RWPE1 (cell line): Measurements from ENCODE around the gene CNTN6.

Experiments
- CTCF ChIA-PET: fragments of 350-600 bp; sonication (Branson Sonifier 250); formaldehyde crosslinking; extraction: SDS; loops from one replicate; lab custom pipeline; 2021; lab: Yijun Ruan, JAX
- POLR2A ChIA-PET: fragments of 400-600 bp; formaldehyde crosslinking; extraction: SDS; loops from one replicate; lab custom pipeline; 2020; ENCODE audit warnings: antibody characterized with exemption; ENCODE audit not compliant: low non-redundant PET; lab: Yijun Ruan, JAX
- DNase-seq: peaks from one replicate; pipeline ENCODE4 v3.0.0; 2012; ENCODE audit warnings: low spot score
- H3K27ac ChIP-seq: fragments of 450-650 bp; 2 replicates; pipeline ENCODE4 v1.5.1; 2017
- TF ChIP-seq, protein P1 (sequence below): fragments of 450-650 bp; conservative IDR thresholded peaks from 2 replicates; pipeline ENCODE4 v1.5.1; 2017; ENCODE audit warnings: low read depth, mild to moderate bottlenecking

The CNTN6 gene

DNA sequence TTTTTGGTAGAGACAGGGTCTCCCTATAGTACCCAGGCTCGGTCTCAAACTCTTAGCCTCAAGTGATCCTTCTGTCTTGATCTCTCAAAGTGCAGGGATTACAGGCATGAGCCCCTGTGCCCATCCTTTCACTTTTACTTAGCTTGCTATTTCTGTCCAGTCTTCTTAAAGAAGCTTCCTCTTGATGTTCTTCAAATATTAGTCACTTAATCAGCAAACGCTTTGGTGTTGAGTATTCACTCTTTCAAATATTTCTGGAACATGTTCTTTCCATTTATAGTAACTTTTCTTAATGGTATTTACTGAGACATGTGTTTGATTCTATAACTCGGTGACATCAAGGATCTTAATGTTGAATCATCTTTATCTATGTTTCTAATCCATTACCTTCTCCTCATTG, 122.1 kb downstream of the CNTN6 start:
- ChIA-PET CTCF (no interaction called here), POLR2A (no interaction called here)
- no peak for DNase-seq
- H3K27ac ChIP-seq: no peak overlapping the region
- TF ChIP-seq, protein P1, sequence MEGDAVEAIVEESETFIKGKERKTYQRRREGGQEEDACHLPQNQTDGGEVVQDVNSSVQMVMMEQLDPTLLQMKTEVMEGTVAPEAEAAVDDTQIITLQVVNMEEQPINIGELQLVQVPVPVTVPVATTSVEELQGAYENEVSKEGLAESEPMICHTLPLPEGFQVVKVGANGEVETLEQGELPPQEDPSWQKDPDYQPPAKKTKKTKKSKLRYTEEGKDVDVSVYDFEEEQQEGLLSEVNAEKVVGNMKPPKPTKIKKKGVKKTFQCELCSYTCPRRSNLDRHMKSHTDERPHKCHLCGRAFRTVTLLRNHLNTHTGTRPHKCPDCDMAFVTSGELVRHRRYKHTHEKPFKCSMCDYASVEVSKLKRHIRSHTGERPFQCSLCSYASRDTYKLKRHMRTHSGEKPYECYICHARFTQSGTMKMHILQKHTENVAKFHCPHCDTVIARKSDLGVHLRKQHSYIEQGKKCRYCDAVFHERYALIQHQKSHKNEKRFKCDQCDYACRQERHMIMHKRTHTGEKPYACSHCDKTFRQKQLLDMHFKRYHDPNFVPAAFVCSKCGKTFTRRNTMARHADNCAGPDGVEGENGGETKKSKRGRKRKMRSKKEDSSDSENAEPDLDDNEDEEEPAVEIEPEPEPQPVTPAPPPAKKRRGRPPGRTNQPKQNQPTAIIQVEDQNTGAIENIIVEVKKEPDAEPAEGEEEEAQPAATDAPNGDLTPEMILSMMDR: no peak

DNA sequence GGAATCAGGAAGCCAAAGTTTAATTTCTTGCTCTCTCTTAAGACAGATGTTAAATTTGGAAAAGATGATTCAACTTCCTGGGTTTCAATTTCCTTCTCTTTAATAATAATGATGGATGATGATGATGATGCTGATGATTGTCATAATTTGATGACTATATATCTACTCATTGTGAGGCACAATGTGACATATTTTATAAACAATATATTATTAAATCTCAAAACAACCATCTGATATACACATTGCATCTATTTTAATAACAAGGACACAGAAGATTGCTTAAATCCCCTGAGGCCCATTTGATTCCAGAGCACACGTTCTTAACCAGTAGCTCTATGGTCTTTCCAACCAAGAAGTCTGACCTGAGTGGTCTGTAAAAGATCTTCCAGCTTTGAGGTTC, 124.0 kb downstream of the CNTN6 start:
- CTCF ChIA-PET: no interaction called here
- no peak overlapping the region for H3K27ac ChIP-seq
- DNase-seq: no peak
- POLR2A ChIA-PET: no interaction called here
- TF ChIP-seq, protein P1: no peak

DNA sequence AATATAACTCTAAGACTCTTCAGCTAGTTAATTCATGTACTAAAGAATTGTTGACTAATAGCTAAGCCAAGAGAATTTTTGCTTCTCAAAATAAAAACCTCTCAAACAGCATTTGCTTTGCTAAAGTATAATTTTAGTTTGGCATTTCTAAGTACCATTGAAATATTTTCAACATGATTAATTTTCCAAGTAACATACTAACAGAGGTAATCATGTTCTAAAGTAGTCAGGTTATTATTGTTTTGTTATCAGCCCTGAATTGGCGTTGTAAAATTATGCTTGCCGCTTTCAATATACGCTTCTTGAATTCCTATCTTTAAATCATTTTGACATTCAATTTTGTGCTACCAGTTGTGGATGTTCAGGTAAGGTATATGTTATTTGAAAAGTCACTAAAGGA, 134.3 kb downstream of the CNTN6 start:
- ChIA-PET CTCF (no interaction called here), POLR2A (no interaction called here)
- no peak overlapping the region for H3K27ac ChIP-seq
- DNase-seq: no peak
- TF ChIP-seq, protein P1: no peak

DNA sequence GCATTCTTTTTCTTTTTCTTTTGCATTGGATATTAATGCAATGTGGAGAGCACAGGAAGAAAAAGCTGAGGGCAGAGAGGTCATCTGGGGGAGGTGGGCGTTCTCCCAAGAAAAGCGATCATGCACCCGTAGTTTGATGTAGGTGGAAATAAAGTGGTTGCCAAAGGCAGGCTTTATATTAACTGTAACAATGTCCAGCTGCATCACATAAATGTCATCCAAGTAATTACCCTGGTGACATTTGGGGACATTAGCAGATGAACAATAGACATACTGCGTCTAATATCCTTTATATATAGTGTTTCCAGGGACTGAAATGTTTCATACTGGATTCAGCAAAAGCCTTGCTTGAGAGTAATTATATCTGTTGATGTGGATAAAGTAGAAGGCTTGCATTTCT, 135.5 kb downstream of the CNTN6 start:
- CTCF ChIA-PET: no interaction called here
- no peak for DNase-seq

DNA sequence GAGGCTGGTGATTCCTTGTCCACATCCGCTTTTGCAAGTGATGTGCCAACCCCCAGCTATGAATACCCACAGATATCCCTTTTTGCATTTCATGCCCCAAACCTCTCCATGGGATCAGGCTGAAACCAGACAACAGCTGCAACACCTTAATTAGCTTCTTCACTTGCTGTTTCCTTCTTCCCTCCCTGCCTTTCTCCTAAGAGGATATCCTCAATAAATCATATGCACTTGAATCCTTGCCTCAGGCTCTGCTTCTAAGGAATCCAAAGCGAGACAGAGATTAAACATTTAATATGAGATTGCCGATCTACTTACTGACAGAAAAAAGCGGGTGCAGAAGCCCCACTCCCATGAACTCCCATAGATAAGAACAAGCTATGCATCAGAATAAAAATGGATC, 138.1 kb downstream of the CNTN6 start:
- CTCF ChIA-PET: no interaction called here
- POLR2A ChIA-PET: no interaction called here
- DNase-seq: no peak
- TF ChIP-seq, protein P1: no peak
- H3K27ac ChIP-seq: no peak overlapping the region

More for the DNA sequence above, 135.5 kb downstream of the CNTN6 start:
- POLR2A ChIA-PET: no interaction called here
- TF ChIP-seq, protein P1: no peak
- H3K27ac ChIP-seq: no peak overlapping the region

DNA sequence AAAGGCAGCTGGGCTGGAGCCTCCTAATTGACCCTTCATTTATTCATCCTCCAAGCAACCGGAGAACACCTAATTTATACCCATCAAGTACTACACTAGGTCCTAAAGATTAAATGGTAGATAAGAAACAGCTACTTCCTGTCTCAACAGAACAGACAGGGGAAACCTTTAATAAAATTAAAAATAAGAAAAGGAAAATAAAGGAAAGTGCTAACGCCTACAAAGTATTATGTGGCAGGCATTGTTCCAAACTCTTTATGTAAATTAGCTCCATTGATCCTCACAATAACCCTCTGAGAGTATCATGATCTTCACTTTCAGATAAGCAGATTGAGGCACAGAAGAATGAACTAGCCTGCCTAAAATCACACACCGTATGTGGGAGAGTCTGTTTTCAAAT, 139.5 kb downstream of the CNTN6 start:
- DNase-seq: no peak
- no peak overlapping the region for H3K27ac ChIP-seq
- POLR2A ChIA-PET: no interaction called here
- TF ChIP-seq, protein P1: no peak
- CTCF ChIA-PET: no interaction called here

DNA sequence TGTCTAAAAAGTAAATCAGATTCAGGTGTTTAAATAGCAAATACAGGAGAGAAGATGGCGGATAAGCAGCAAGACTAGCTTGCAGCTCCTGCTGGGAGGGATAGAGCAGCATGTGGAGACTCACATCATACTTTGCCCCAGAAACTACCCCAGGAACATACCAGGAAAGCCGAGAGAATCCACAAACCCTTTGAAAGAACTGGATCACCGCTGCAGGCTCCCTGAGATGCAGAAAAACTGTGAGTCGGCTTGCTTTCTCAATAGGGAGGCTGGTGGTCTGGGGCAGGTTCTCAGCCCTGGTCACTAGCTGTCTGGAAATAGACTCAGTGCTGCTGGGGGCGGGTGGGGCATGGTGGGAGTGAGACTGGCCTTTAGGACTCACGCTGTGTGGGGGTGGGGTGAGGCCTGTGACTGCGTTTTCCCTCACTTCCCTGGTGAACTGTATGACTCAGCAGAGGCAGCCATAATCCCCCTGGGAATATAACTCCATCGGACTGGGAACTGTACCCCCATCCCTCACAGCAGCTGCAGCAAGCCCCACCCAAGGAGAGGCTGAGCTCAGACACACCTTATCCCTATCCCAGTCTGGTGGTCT, 142.8 kb downstream of the CNTN6 start:
- TF ChIP-seq, protein P1: no peak
- no peak overlapping the region for H3K27ac ChIP-seq
- DNase-seq: no peak
- ChIA-PET POLR2A (no interaction called here), CTCF (no interaction called here)
